Measurements from ENCODE around the gene AMOTL1. TPM values are rescaled to one million over a fixed set of nuclear protein-coding genes. Genes with fewer than 3 reads are reported as not detected.

Gene AMOTL1
- total RNA-seq, 1 donor from 2014 or later: 57.1 TPM

DNA sequence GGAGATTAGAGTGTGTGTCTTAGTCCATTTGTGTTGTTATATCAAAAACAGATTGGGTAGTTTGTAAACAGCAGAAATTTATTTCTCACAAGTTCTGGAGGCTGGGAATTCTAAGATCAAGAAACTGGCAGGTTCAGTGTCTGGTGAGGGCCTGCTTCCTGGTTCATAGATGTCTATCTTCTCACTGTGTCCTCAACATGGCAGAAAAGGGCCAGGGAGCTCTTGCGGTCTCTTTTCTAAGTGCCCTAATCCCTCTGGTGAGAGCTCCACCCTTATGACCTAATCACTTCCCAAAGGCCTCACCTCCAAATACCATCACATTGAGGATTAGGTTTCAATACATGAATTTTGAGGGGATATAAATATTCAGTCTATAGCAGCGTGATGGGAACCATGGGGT lies 25.5 kb upstream of the AMOTL1 start:
- no peak for DNase-seq (ENCODE audit: extremely low read depth, low read depth, low spot score)

DNA sequence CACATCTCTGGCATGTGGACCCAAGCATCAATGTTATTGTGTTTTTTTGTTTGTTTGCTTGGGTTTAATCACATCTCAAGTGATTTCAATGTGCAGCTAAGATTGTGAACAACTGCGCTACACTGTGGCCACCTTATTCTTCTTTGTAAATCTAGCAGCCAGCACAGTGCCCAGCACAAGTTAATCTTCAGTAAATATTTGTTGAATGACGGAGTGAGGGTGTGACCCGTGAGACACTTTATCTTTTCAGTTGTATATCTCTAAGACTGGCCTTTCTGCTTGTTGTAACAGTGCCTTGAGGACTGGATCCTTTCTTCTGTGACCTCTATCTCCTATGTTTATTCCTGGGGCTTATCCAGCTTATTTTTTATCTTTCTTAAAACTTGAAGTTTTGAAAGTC lies 21.4 kb upstream of the AMOTL1 start:
- DNase-seq (ENCODE audit: extremely low read depth, low read depth, low spot score): no peak

- no peak for DNase-seq (ENCODE audit: extremely low read depth, low read depth, low spot score)
These were observed 21.0 kb upstream of the AMOTL1 start for GRCh38 chr11:94747146-94747545.

DNA sequence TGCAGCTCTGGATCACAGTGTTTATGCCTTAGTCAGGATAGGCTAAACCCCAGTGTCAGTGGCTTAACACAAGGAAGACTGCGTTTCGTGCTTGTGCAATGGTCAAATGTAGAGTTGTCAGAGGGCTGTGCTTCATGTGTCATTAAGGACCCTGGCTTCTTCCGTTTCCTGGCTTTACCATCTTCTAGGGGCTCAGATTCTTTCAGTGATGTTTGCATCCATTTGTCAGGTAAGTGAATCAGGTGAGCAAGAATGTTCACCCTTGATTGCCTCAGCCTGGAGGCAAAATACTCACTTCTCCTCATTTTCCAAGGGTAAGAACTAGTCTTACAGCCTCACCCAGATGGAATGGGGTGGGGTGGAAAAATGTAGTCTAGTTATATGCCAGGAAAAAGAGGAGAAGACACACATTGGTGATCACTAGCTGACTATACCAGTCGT lies 20.5 kb upstream of the AMOTL1 start:
- DNase-seq (ENCODE audit: extremely low read depth, low read depth, low spot score): no peak

DNA sequence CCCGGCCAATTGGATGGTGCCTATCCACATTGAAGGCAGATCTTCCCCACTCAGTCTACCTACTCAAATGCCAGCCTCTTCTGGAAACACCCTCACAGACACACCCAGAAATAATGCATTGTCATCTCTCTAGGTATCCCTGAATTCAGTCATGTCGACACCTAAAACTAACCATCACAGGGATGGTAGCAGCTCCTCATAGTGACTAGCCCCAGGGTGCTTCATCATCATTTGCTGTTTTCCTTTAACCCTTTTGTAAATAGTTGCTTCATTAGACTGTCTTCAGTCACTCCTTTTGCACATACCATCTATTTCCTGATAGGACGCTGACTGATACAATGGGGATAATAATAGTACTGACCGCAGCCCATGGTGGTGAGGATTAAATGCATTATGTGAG lies 18.8 kb upstream of the AMOTL1 start:
- no peak for DNase-seq (ENCODE audit: extremely low read depth, low read depth, low spot score)

DNA sequence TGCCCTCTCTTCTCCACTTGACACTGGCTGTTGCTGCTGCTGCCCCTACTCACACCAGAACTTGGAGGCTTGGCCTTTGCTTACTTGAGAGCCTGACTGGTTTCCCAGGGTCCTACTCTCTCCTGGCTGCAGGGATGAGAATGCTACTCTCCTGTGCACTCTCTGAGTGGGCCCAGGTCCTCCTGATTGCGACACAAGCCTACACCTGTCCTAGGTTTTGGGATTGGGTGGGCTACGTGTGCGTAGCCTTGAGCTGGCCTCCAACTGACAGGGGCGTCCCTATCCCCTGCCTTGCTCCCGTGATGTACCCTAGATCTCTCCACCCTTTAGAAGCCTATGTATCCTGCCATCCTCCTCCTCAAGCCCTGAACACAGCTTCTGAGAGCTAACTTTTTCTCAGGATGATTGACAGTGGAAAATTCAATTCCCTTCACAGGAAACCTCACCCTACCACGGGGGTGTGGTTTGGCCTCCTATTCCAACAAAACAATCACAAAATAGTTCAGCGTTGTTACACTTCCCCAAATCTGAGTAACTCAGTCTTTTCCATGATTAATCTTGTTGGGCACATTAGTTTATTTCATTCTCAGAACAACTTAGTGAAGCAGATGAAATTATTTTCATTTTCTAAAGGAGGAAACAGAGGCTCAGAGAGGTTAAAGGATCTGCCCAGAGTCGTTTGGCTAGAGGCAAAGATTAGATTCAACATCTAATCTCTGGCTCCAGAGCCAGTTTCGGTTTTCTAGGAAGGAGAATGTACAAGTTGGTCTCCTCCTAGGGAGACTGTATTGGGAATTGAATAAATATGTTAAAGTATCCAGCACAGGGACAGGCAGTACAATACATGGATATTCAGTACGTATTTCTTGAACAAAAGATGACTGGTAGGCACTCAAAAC lies 17.6 kb upstream of the AMOTL1 start:
- DNase-seq (ENCODE audit: extremely low read depth, low read depth, low spot score): no peak

DNA sequence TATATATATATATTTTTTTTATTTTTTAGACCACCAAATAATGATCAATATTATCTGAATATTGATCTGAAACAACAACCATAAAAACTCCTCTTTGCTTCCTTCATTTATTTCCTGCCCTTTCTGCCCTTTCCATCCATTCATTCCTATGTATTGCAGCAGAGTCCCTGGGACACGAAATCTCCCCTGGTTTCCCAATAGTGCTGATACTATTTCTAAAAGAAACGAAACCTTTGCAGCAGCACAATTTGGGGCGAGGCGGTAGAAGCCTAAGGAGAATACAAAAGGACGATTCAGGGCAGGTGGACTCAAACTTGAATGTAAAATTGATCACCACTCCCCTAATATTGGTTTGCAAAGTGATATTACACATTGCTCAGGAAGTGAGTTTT lies 16.9 kb upstream of the AMOTL1 start:
- DNase-seq (ENCODE audit: extremely low read depth, low read depth, low spot score): no peak

- no peak for DNase-seq (ENCODE audit: extremely low read depth, low read depth, low spot score)
These were observed 16.4 kb upstream of the AMOTL1 start for GRCh38 chr11:94751786-94752185.

DNA sequence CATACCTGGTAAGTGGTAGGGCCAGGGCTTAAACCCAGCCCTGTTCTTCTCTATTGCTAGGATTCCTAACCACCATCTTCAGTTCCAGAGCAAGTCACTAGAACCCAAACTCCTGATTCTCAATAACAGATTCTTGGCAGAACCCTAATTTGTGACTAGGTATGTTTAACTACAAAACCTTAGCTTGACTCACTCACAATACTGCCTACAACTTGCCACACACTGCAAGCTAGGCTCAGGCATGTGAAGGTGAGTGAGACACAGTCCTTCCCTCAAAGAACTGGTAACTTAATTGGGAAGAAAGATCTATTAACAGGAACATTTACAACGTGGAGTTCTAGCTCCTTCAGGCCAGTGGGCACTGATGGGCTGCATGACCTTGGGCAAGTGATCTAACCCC lies 14.5 kb upstream of the AMOTL1 start:
- DNase-seq (ENCODE audit: extremely low read depth, low read depth, low spot score): no peak

GRCh38 chr11:94754335-94754734 lies 13.8 kb upstream of the AMOTL1 start:
- DNase-seq (ENCODE audit: extremely low read depth, low read depth, low spot score): no peak

DNA sequence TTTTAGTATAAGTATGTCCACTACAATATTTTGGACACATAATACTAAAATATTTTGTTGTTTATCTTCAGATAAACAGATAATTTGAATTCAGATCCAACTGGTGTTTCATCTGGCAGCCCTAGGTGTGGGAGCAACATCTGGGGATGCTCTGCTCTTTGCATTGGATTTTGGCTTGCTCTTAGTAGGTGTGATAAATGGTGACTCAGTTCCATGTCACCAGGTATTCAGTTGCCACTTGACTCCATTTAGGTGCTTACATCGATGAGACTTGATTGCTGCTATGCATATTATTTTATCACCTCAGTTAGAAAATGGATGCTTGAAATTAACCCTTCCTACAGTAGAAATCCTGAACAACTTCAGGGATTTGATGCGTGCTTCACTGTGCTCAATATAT lies 13.3 kb upstream of the AMOTL1 start:
- no peak for DNase-seq (ENCODE audit: extremely low read depth, low read depth, low spot score)

GRCh38 chr11:94755494-94755893 lies 12.7 kb upstream of the AMOTL1 start:
- DNase-seq (ENCODE audit: extremely low read depth, low read depth, low spot score): no peak

GRCh38 chr11:94757037-94757735 lies 11.0 kb upstream of the AMOTL1 start:
- DNase-seq (ENCODE audit: extremely low read depth, low read depth, low spot score): no peak

- no peak for DNase-seq (ENCODE audit: extremely low read depth, low read depth, low spot score)
These were observed 9.5 kb upstream of the AMOTL1 start for GRCh38 chr11:94758666-94759065.

GRCh38 chr11:94759522-94759921 lies 8.6 kb upstream of the AMOTL1 start:
- DNase-seq (ENCODE audit: extremely low read depth, low read depth, low spot score): no peak

DNA sequence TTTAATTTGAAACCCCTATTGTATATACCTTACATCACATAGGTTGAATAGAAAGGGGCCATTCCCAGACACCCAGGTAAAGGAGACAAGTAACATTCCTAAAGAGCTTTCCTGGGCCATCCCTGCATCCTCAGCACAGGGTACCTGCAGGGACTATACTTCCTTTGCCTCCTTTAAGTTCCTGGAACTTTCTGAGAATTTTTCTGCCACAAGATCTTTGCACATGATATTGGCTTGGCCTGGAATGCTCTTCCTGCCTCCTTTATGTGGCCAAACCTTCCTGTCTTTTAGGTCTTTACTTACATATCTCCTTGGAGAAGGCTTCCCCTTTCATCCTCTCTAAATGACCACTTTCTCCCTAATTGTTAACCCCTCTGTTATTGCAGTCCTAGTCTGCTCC lies 7.9 kb upstream of the AMOTL1 start:
- DNase-seq (ENCODE audit: extremely low read depth, low read depth, low spot score): no peak

- no peak for DNase-seq (ENCODE audit: extremely low read depth, low read depth, low spot score)
These were observed 5.9 kb upstream of the AMOTL1 start for GRCh38 chr11:94762208-94762607.

DNA sequence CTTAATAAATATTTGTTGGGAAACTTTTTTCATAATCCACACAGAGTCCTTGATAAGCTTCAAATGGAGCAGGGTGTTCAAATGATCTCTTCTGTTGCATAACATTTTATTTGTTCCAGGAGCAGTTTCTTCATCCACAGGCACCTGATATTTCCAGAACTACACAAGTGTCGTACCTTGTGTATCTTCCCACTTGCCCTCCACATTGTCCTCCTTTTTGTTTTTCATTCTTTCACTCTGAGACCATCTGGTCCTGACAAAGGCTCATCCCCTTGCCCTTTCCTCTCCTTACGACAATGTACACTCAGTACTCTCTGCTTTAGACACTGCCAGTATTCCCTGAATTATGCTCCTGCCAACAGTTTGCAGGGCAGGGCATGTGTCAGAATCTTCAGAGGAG lies 5.2 kb upstream of the AMOTL1 start:
- DNase-seq (ENCODE audit: extremely low read depth, low read depth, low spot score): no peak

- DNase-seq (ENCODE audit: extremely low read depth, low read depth, low spot score): no peak
These were observed 1.4 kb upstream of the AMOTL1 start for GRCh38 chr11:94766713-94767206.

DNA sequence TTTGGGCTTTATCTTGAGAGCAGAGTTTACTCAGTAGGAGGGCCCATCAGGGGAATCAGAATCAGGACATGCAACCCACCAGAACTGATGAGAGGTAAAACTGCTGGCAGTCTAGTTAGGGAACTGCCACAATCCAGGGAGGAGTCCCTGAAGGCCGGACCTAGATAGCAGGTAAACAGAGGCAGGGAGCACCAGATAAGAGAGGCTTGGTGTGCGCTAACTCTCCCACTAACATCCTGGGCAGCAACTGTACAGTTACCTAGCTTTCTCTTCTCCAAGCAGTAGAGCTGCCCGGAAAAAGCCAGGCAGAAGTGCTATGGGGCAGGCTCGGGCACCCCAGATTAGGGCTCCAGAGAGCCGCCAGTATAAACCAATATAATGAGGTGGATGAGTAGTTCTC lies 865 bp upstream of the AMOTL1 start:
- DNase-seq (ENCODE audit: extremely low read depth, low read depth, low spot score): no peak

GRCh38 chr11:94768602-94769541 lies 716 bp downstream of the AMOTL1 start:
- DNase-seq (ENCODE audit: extremely low read depth, low read depth, low spot score): no peak
